ENCODE data around the gene RABGAP1L. TPM values are rescaled to one million over a fixed set of nuclear protein-coding genes. Genes with fewer than 3 reads are reported as not detected.

The RABGAP1L gene
- total RNA-seq, 1 experiment from 2014 or later = 29.3 TPM

- DNase-seq (ENCODE audit: low read depth, low spot score) = no peak
- Histone ChIP-seq H4K20me1 (ENCODE audit: insufficient read depth) (no peaks in the 10 kb centered on the region), H3K9me2 (ENCODE audit: insufficient read depth) (no peaks in the 10 kb centered on the region), H3K79me2 (ENCODE audit: insufficient read depth, low read length) (no peaks in the 10 kb centered on the region), H3K27ac (ENCODE audit: low read depth, low read length) (no peak overlapping the region), H3K36me3 (ENCODE audit: control insufficient read depth in 1 of 2, insufficient read depth in 2 of 2, low read length in 2 of 2) (peaks cover 0 to 5% of the 10 kb centered on the region in 2 experiments; a peak in 2 of 4 replicates), H3K4me3 (replicated peaks in 1 of 2; ENCODE audit: low read depth in 1 of 2, low read length in 2 of 2) (no peak overlapping the region), H2AFZ (ENCODE audit: low read depth, low read length, poor library complexity, severe bottlenecking) (no peak overlapping the region), H3K9ac (ENCODE audit: low read length) (no peak overlapping the region), H3K4me2 (ENCODE audit: low read length) (no peak overlapping the region), H3K4me1 (ENCODE audit: control insufficient read depth in 1 of 2, insufficient read depth in 2 of 2, low read length in 2 of 2) (no peaks in the 10 kb centered on the region), H3K27me3 (ENCODE audit: insufficient read depth, low read length) (no peaks in the 10 kb centered on the region), H3K9me3 (ENCODE audit: control insufficient read depth in 1 of 2, insufficient read depth in 1 of 2, low read depth in 1 of 2, low read length in 2 of 2) (no peaks in the 10 kb centered on the region)
- no TSS peak for BruUV-seq (replicated peaks)
- CTCF ChIA-PET = no interaction called here
- intact Hi-C loops (cut with micrococcal nuclease) = no loop called here
- POLR2A ChIA-PET = no interaction called here
- TF ChIP-seq REST (IDR thresholded peaks at IDR 0.05; ENCODE audit: low read depth) = no peak
- no peak for TF ChIP-seq POLR2AphosphoS5 (IDR thresholded peaks at IDR 0.05; ENCODE audit: low read depth, low read length)
- no peak for TF ChIP-seq EGR1 (IDR thresholded peaks at IDR 0.05; ENCODE audit: low read depth)
- no peak for TF ChIP-seq CBX3 (IDR thresholded peaks at IDR 0.05; ENCODE audit: low read depth)
- TF ChIP-seq SP1 (IDR thresholded peaks at IDR 0.05; ENCODE audit: low read depth) = no peak
- TF ChIP-seq RAD21 (IDR thresholded peaks at IDR 0.05; ENCODE audit: low read depth) = no peak
- no peak for TF ChIP-seq FOSL1 (IDR thresholded peaks at IDR 0.05; ENCODE audit: low read depth)
- no peak for TF ChIP-seq SRF (IDR thresholded peaks at IDR 0.05; ENCODE audit: low read depth)
- TF ChIP-seq, protein P1, sequence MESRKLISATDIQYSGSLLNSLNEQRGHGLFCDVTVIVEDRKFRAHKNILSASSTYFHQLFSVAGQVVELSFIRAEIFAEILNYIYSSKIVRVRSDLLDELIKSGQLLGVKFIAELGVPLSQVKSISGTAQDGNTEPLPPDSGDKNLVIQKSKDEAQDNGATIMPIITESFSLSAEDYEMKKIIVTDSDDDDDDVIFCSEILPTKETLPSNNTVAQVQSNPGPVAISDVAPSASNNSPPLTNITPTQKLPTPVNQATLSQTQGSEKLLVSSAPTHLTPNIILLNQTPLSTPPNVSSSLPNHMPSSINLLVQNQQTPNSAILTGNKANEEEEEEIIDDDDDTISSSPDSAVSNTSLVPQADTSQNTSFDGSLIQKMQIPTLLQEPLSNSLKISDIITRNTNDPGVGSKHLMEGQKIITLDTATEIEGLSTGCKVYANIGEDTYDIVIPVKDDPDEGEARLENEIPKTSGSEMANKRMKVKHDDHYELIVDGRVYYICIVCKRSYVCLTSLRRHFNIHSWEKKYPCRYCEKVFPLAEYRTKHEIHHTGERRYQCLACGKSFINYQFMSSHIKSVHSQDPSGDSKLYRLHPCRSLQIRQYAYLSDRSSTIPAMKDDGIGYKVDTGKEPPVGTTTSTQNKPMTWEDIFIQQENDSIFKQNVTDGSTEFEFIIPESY (IDR thresholded peaks at IDR 0.05; ENCODE audit: extremely low read depth, insufficient replicate concordance, low read length) = no peak
- no peak for TF ChIP-seq SIN3A (IDR thresholded peaks at IDR 0.05; ENCODE audit: low read depth)
- RAD21 ChIA-PET (ENCODE audit: low non-redundant PET in 1 of 2, low total read pairs in 2 of 2, uncharacterized antibody in 2 of 2, unreplicated experiment in 2 of 2) = no interaction called here
- ATAC-seq = no peak
Measured at GRCh38 chr1:174225499-174226204, 66.3 kb downstream of the RABGAP1L start.

All from HCT116 (cell line).